HG03378 (cell line): ENCODE results near the gene CFHR1.

ENCODE experiments used
- ATAC-seq: cut with Tn5 transposase; IDR thresholded peaks from one replicate; pipeline ENCODE4 v1.9.1; 2021; ENCODE audit warnings: mild to moderate bottlenecking, moderate library complexity; ENCODE audit not compliant: unreplicated experiment

CFHR1 gene

DNA sequence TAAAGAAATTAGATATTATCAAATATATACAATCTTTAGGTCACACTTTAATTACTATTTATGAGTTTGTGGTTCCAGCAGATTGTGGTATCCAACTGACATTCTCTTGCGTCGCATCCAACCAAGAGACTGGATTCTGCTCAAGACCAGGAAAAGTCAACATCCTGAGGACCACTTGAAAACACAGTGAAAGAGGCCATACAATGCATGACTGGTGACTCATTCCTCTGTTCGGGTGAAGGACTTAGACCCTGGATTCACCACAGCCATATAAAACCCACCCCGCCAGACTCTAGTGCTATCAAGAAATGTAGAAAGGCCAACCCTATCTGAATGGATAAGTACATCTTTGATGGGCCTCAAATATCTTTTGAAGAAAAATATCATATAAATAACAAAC, 53.9 kb downstream of the CFHR1 start:
- no peak for ATAC-seq

DNA sequence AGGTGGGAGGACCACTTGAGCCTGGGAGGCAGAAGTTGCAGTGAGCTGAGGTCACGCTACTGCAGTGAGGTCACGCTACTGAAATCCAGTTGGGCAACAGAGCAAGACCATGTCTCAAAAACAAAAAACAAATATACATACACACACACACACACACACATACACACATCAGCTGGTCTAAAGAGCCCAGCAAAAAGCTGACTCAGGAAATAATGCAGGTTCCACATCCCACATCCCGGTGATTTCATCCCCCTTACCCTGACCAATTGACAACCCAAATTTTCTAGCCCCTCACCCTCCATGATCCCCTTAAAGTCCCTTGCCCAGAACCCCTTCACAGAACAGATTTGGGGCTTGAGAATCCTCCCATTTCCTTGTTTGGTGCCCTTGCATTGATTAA, 56.4 kb downstream of the CFHR1 start:
- no peak for ATAC-seq

DNA sequence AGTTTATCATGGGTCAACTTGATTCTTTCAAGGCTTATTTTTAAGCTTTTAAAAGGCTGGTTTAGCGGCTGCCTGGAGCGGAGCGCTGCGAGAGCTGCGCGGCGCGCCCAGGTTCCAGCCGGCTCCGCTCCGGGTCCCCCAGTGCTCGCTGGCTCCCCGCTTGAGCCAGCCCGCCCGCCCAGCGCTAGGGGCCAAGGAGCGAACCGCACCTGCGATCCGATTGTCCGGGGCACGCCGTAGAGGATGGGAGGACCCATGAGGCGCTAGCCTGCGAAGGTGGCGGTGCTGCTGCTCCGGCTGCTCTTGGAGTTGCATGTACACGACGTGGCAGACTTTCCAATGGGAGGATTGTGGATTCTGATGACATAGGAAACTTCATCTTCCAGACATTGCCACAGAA, 58.4 kb downstream of the CFHR1 start:
- ATAC-seq, result no peak
